Left colon (tissue), 2 donors: ENCODE data around the gene ITPRIP. TPM values are rescaled to one million over a fixed set of nuclear protein-coding genes. Genes with fewer than 3 reads are reported as not detected.
A peak's percentile ranks its signal among the peaks of the same experiment; 100 is the strongest.

Experiments used
- ATAC-seq: fragments of 200-7000 bp; cut with Tn5 transposase; one replicate; pipeline ENCODE4 v1.9.1; 2020; ENCODE audit warnings: mild to moderate bottlenecking, moderate library complexity
- DNase-seq, 2 donors: peaks; one replicate each; pipeline ENCODE4 v3.0.0-alpha.2; 2020
- intact Hi-C, 2 donors: fragments of 100-400 bp; cut with DNase I in 1 of 2; cut with micrococcal nuclease in 1 of 2; formaldehyde crosslinking; loops; one replicate each; pipeline versions ENCODE4 v1.11.2 to v1.14.0; 2022; cut with DNase I, micrococcal nuclease
- microRNA-seq, 2 donors: library from miRNA; unstranded; fragments of <30 nt; microRNA quantifications; one replicate each; pipeline versions ENCODE4 v1.1.0 to v1.2.0, GENCODE V29; 2020
- total RNA-seq, 2 donors: library from RNA; stranded (reverse); fragmentation: NEBNext Ultra II Directional; extraction: Animal tissue kit (Norgen Biotek cat#: 25700); gene quantifications; one replicate each; pipeline ENCODE4 v1.2.1, GENCODE V29; 2021
- donor health status: DM: no; HTN: no; CAD: no.
- donor health status: DM: yes; HTN: yes; CAD: no.

The ITPRIP gene
- total RNA-seq, 2 donors from 2014 or later: 5.0 to 5.1 TPM

DNA sequence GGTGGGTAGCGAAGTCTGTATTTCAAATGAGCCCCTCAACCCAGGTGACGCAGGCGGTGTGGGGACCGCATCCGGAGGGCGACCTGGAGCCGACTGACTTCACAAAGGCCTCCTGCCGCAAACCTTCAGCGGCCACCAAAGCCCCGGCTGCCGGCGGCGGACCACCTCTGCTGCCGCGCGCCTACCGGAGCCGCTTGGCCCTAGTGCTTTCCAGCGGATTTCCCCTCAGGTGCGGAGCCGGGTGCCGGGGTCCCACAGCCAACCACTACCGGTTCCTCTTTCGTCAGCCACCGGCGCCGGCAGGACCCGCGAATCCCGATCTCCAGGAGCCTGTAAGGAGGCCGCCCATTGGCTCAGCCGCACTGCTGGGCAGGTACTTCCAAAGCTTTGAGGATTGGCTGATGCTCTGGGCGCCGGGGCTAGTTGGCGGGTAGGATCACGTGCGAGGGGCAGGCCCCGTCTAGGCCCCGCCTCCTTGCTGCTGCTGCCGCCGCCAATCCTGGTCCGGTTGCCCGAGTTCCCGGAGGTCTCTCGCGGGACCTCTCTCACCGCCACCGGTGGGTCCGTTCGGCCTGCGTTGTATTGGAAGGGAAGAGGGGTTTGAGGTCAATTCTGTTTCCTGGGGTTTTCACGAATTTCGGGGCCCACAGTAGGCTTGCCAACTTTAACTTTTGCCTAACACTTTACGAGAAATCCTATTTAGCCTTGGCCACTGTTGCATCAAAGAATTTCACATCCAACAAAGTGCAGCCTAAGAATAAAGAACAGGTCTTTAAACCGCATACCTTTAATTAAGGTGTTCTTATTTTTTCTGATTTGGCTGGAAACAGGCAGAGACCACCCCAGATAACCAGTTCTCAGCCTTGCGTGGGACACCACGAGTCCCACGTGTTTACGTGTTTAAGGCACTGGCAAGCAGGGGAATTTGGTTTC, 69.3 kb downstream of the ITPRIP start, which contains the start of gene GSTO2:
Gene GSTO2 (plus strand): TSS at position 472 of the 933 bp plus-strand sequence. CDS start 5,732 bp downstream, outside the sequence.
- ATAC-seq (peak; percentile 99), DNase-seq (peak; percentile 98 to 100)
- intact Hi-C loops: no loop called here

DNA sequence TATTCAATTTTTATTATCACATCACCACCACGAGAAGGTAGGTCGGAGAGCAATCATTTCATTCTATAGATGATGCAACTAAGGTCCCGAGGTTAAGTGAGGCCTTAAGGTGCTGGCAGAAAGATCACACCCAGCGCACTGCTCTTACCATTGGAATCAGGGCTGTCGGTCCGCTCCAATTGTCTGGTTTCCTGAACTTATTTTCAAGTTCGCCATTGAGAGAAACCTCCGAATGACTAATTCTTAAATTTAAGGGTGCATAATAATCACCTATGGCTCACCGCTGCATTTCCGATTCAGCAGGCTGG, 69.9 kb downstream of the ITPRIP start:
- intact Hi-C loops: no loop called here
- DNase-seq (no peak), ATAC-seq (peak; percentile 12)

DNA sequence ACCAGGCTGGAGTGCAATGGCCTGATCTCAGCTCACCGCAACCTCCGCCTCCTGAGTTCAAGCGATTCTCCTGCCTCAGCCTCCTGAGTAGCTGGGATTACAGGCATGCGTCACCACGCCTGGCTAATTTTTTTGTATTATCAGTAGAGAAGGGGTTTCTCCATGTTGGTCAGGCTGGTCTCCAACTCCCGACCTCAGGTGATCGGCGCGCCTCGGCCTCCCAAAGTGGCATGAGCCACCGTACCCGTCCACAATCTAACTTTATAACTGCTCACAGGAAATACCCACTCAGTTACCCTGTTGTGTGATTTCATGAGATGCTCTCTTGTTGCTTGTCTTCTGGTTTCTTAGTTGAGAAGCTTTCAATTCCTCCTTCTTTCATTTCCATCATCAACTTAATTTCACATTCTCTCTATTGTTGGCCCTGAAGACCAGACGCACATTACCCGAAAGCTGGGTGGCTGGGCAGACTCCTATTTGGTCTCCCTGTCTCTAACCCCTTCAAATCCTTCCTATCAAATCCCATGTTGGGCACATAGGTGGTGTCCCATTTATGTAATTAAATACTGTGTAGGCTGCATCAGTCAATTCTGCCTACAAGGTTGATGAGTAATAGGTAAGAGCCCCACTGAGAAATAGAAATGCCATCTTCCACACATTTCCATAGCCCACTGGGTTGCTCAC, 70.4 kb downstream of the ITPRIP start:
- no peak for ATAC-seq
- intact Hi-C loops: no loop called here
- no peak for DNase-seq

DNA sequence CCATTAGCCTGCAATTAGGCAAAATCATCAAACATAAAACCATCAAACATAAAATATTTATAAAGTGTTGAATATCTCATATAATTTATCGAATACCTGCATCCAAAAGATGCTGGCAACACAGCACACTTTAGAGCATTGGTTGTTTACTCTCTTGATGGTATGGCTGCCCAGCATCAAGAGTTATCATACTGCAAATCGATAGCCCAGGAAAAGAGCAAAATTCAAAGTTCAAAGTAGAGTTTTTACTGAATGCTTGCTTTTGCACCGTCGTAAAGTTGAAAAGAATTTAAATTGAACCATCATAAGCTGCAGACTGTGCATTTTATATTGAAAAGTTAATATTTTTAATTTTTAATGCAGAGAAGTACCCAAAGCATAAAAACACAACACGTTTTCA, 73.5 kb downstream of the ITPRIP start:
- no peak for DNase-seq
- ATAC-seq: no peak
- intact Hi-C loops: no loop called here

DNA sequence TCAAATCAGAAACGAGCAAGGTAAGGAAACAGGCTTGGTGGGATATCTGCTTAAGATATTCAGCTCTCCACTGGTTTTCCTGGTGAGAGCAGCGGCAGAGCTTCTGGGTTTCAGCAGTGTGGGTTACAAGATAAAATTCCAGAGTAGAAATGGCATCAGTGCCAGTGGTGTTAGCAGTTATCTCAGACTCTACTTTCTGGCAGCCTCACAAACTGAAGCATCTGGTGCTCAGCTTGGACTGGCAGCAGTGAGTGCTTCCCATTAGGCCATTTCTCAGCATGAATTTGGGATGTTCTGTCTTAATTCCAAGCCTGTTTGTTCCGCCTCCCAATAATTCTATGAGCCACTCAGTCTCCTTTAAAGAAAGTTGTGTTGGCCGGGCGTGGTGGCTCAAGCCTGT, 76.2 kb downstream of the ITPRIP start:
- ATAC-seq: no peak
- DNase-seq: no peak
- intact Hi-C loops: no loop called here

DNA sequence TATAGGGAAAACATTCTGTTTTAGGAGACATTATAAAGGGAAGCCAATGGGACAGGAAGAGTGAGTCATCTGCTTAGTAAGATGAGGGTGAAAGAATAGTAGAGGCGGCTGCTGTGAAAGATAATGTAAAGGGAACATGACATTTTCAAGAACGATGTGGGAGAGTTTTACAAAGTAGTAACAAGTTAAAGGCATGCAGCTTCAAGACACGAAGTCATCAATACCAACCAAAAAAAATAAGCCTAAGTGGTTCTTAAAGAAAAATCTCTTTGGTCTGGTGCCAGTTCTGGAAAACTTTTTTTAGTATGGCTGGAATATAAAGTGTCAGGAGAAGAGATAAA, 77.5 kb downstream of the ITPRIP start:
- DNase-seq: no peak
- no peak for ATAC-seq
- intact Hi-C loops: no loop called here

DNA sequence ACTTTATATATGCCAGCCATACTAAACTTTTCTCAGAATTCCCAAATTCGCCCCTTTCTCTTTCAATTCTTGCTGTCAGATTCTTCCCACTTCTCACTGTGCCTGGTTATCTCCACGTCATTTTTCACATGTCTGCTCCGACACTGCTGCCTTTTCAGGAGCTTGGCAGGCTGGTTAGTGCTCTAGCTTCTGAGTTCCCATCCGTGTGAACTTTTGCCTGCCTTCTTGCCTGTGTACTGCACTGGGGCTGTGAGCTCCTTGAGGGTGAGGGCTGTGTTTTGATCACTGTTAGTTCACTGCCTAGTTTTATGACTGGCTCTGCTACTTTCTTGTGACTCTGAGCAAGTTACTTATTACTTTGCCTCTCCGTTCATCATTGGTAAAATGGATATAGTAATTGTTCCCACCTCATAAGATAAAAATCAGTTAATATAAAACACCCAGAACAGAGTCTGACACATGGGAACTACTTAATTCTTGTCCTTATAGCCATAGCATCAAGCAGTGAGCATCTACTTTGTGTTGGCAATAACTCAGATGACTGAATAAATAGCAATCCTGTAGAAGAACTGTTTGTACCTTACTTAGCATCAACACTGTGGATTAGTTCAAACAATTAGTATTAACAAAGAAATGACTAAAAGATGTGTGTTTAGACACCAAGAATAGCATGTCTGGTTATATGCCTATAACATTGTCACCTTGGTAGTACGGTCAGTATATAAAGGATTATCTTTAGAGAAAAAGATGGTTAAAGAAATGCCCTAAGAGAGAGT, 78.1 kb downstream of the ITPRIP start:
- intact Hi-C loops: no loop called here
- no peak for DNase-seq
- ATAC-seq: no peak

Small RNAs within 50 kb of the gene (microRNA-seq; reads per million reads assigned to microRNA genes)
- 0 to 1.1 reads per million in 2 donors for gene MIR4482

Other genes with a start within 250 kb of the ITPRIP start
- gene SFR1, start 216.3 kb downstream of the ITPRIP start, total RNA-seq: 1 to 10 TPM; 3.4 to 5.6 TPM
- under 1 TPM; 0.34 to 0.40 TPM for gene CFAP43, start 106.1 kb downstream of the ITPRIP start, total RNA-seq
- gene GSTO1, start 83.6 kb downstream of the ITPRIP start, total RNA-seq: 10 to 100 TPM; 67.5 to 71.2 TPM
- gene GSTO2, start 69.3 kb downstream of the ITPRIP start, total RNA-seq: 10 to 100 TPM; 13.7 to 27.9 TPM
- gene CFAP58, start 15.4 kb upstream of the ITPRIP start, total RNA-seq: under 1 TPM; 0.09 to 0.20 TPM